ENCODE results near the gene FCGR3B.
"Not testable (repeated sequence)": the region's sequence is repeated elsewhere in the genome, so short reads cannot be mapped to it uniquely, and the experiment has no call there.

GRCh38 chr1:161622054-161622453, 8.9 kb downstream of the FCGR3B start:
- TF ChIP-seq CTCF (IDR thresholded peaks at IDR 0.05); EZH2 (IDR thresholded peaks at IDR 0.05; ENCODE audit: borderline replicate concordance, insufficient read depth, low read depth, low read length, poor library complexity, severe bottlenecking): not testable (repeated sequence)
